K562 (cell line): ENCODE measurements around the gene PRELID1. TPM values are rescaled to one million over a fixed set of nuclear protein-coding genes. Genes with fewer than 3 reads are reported as not detected.

Experiments
- CTBP1 ChIP-seq: fragments of 450-650 bp; IDR thresholded peaks from 2 replicates; pipeline ENCODE4 v1.6.1; 2016; ENCODE audit warnings: borderline replicate concordance
- GABPB2 ChIP-seq: fragments of 250-450 bp; sonication (Bioruptor Pico); conservative IDR thresholded peaks from 2 replicates; pipeline ENCODE4 v1.5.1; 2021; ENCODE audit warnings: mild to moderate bottlenecking
- SMARCA4 ChIP-seq: fragments of 450-650 bp; IDR thresholded peaks from 2 replicates; pipeline ENCODE4 v1.6.1; 2016
- TGIF2 ChIP-seq: sonication (generic); formaldehyde crosslinking; IDR thresholded peaks from 2 replicates; pipeline ENCODE4 v1.8.1; 2022; ENCODE audit warnings: mild to moderate bottlenecking, missing genetic modification reagents, moderate library complexity
- TSC22D4 ChIP-seq: fragments of 450-650 bp; IDR thresholded peaks from 2 replicates; pipeline ENCODE4 v1.6.1; 2016; ENCODE audit warnings: missing genetic modification characterization, missing biosample characterization, control low read depth
- ZNF133 ChIP-seq: fragments of 250-450 bp; sonication (Bioruptor Pico); IDR thresholded peaks from 2 replicates; pipeline ENCODE4 v1.4.0; 2020; ENCODE audit warnings: mild to moderate bottlenecking
- polyA plus RNA-seq, 8 experiments: library from polyadenylated mRNA; depleted of rRNA in 4 of 8; stranded (reverse) in 5 of 8; unstranded in 3 of 8; fragments of >200 nt; fragmentation: Nextera tagmentation in 2 of 8; fragmentation: Illumina TruSeq in 1 of 8; extraction: Ambion mirVana in 2 of 8; extraction: Trizol in 1 of 8; gene quantifications; 2 replicates each; pipeline versions ENCODE4 v1.2.1 to v1.2.3, GENCODE V29; 2011 to 2014; ENCODE audit warnings: inconsistent platforms in 1 of 8, missing spikeins in 1 of 8
- total RNA-seq, 7 experiments: library from RNA; depleted of rRNA in 6 of 7; stranded (reverse); fragments of >200 nt in 6 of 7; fragmentation: Illumina TruSeq in 2 of 7; extraction: Trizol in 2 of 7; gene quantifications; 2 replicates each; pipeline versions ENCODE4 v1.2.1 to v1.2.3, GENCODE V29; 2011 to 2021; ENCODE audit warnings: low replicate concordance in 1 of 7
- TF ChIP-seq, protein P1 (sequence below), 2 experiments: fragments of 450-650 bp; IDR thresholded peaks; 2 replicates each; pipeline ENCODE4 v1.6.1; 2016; ENCODE audit warnings: mild to moderate bottlenecking in 2 of 2, borderline replicate concordance in 1 of 2, low read depth in 1 of 2, moderate library complexity in 1 of 2
- TF ChIP-seq, protein P2 (sequence below): fragments of 450-650 bp; IDR thresholded peaks from 2 replicates; pipeline ENCODE4 v1.6.1; 2016; ENCODE audit warnings: low read depth

The PRELID1 gene
- total and polyA plus RNA-seq, 9 of the 15 experiments (the other 6 are each of a cell fraction or from before 2014, with no cell fraction given) = 40.1 to 484 (median 340) TPM

DNA sequence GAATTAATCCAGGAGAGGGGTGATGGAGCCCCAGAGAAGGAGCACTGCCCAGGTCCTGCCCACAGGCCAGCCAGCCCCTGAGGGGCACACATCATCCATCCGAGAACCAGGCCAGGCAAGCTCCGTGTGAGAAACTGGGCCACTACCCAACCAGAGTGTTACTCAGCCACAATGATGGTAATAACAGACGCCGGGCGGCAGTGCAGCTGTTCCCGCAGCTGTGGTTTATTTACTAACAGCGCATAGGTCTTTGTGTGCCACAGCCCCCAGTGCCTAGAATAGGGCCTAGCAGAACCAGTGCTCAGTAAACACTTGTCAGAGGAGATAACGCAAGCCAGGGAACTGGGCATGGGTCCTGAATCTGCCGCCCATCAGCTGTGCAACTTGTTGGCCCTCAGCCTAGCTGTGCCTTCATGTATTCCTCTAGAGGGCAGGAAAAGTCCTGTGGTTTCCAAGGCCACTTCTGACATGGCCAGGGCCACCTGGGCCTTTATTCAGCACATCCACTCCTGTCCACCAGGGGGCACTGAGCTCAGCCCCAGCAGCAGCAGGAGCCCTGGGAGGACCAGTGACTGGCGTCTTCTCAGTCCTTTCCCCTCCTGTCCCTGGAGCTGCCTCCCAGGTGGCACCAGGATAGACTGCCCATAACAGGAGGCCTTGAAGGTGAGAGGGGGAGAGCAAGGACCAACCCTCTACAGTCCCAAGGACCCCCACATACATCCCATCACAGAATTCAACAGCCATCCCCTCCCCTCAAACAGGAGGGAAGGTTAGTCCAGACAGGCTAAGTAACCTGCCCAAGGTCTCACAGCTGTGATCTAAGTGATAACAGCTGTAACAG is 6.0 kb downstream of the PRELID1 start (continued):
- TF ChIP-seq CTBP1 (peak; percentile 56; the same call in 1 of the 2 replicates), TSC22D4 (tag) (no peak), GABPB2 (CRISPR knock-in tag) (no peak), ZNF133 (CRISPR knock-in tag) (no peak), TGIF2 (CRISPR knock-in tag) (no peak), SMARCA4 (no peak)
- TF ChIP-seq, protein P1, sequence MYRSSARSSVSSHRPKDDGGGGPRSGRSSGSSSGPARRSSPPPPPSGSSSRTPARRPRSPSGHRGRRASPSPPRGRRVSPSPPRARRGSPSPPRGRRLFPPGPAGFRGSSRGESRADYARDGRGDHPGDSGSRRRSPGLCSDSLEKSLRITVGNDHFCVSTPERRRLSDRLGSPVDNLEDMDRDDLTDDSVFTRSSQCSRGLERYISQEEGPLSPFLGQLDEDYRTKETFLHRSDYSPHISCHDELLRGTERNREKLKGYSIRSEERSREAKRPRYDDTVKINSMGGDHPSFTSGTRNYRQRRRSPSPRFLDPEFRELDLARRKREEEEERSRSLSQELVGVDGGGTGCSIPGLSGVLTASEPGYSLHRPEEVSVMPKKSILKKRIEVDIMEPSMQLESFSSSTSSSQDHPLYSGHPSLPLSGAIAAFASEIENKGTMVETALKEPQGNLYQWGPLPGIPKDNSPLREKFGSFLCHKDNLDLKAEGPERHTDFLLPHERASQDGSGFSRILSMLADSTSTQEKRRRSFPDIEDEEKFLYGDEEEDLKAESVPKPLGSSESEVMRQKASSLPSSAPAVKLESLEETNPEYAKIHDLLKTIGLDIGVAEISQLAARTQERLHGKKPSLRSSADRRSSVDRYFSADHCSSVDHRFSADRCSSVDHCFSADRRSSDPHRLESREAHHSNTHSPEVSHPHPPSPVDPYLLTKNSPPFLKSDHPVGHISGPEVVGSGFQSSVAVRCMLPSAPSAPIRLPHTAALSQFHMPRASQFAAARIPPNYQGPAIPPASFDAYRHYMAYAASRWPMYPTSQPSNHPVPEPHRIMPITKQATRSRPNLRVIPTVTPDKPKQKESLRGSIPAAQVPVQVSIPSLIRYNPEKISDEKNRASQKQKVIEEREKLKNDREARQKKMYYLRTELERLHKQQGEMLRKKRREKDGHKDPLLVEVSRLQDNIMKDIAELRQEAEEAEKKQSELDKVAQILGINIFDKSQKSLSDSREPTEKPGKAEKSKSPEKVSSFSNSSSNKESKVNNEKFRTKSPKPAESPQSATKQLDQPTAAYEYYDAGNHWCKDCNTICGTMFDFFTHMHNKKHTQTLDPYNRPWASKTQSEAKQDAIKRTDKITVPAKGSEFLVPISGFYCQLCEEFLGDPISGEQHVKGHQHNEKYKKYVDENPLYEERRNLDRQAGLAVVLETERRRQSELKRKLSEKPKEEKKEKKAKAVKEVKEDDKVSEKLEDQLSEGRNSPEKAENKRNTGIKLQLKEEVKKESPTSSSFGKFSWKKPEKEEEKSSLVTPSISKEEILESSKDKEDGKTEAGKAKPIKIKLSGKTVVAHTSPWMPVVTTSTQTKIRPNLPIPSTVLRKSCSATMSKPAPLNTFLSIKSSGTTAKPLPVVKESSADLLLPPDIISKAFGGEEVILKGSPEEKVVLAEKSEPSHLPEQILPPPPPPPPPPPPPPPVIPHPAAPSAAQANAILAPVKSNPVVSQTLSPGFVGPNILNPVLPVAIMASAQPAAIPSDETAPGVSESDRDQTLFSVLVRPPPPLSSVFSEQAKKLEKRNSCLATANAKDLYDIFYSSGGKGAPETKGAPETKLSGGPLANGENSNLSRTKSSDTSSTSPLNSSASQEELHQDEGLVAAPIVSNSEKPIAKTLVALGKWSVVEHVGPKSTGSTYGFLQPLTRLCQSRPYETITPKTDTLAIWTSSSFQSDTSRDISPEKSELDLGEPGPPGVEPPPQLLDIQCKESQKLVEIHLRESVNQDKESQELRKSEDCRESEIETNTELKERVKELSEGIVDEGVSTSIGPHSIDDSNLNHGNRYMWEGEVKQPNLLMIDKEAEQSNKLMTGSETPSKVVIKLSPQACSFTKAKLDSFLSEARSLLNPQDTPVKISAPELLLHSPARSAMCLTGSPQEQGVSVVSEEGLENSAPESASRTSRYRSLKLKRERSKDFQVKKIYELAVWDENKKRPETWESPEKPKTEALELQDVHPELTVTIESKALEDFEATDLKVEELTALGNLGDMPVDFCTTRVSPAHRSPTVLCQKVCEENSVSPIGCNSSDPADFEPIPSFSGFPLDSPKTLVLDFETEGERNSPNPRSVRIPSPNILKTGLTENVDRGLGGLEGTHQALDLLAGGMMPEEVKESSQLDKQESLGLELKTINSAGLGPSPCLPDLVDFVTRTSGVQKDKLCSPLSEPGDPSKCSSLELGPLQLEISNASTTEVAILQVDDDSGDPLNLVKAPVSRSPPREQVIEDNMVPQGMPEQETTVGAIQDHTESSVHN (IDR thresholded peaks at IDR 0.05; ENCODE audit: borderline replicate concordance in 1 of 2, low read depth in 1 of 2) = no peak
- TF ChIP-seq, protein P2, sequence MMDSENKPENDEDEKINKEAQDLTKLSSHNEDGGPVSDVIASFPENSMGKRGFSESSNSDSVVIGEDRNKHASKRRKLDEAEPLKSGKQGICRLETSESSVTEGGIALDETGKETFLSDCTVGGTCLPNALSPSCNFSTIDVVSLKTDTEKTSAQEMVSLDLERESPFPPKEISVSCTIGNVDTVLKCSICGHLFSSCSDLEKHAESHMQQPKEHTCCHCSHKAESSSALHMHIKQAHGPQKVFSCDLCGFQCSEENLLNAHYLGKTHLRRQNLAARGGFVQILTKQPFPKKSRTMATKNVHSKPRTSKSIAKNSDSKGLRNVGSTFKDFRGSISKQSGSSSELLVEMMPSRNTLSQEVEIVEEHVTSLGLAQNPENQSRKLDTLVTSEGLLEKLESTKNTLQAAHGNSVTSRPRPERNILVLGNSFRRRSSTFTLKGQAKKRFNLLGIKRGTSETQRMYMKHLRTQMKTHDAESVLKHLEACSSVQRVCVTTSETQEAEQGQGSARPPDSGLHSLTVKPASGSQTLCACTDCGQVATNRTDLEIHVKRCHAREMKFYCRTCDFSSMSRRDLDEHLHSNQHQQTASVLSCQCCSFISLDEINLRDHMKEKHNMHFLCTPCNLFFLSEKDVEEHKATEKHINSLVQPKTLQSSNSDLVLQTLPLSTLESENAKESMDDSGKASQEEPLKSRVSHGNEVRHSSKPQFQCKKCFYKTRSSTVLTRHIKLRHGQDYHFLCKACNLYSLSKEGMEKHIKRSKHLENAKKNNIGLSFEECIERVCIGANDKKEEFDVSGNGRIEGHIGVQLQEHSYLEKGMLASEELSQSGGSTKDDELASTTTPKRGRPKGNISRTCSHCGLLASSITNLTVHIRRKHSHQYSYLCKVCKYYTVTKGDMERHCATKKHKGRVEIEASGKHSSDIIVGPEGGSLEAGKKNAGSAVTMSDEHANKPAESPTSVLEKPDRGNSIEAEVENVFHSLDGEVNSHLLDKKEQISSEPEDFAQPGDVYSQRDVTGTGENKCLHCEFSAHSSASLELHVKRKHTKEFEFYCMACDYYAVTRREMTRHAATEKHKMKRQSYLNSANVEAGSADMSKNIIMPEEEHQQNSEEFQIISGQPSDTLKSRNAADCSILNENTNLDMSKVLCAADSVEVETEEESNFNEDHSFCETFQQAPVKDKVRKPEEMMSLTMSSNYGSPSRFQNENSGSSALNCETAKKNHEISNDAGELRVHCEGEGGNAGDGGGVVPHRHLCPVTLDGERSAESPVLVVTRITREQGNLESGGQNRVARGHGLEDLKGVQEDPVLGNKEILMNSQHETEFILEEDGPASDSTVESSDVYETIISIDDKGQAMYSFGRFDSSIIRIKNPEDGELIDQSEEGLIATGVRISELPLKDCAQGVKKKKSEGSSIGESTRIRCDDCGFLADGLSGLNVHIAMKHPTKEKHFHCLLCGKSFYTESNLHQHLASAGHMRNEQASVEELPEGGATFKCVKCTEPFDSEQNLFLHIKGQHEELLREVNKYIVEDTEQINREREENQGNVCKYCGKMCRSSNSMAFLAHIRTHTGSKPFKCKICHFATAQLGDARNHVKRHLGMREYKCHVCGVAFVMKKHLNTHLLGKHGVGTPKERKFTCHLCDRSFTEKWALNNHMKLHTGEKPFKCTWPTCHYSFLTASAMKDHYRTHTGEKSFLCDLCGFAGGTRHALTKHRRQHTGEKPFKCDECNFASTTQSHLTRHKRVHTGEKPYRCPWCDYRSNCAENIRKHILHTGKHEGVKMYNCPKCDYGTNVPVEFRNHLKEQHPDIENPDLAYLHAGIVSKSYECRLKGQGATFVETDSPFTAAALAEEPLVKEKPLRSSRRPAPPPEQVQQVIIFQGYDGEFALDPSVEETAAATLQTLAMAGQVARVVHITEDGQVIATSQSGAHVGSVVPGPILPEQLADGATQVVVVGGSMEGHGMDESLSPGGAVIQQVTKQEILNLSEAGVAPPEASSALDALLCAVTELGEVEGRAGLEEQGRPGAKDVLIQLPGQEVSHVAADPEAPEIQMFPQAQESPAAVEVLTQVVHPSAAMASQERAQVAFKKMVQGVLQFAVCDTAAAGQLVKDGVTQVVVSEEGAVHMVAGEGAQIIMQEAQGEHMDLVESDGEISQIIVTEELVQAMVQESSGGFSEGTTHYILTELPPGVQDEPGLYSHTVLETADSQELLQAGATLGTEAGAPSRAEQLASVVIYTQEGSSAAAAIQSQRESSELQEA = no peak
